ENCODE results near the gene C12orf57.

C12orf57 gene

DNA sequence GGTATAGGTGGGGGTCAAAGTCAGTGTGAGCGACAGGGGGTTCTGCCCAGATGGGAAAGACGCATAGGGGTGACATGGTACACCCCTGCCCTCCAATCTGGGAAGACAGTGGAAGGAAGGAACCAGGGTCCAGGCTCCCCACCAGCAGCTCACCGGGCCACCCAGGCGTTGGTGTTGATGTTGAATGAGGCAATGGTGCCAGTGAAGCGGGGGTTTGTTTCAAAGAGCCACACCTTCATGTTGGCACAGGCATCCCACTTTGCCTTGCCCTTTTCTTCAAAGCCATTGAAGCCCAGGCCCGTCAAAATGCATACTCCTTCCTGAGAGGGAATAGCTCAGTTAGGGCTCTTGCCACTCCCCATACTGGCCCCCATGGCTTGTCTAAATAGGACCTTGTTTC, 34.4 kb downstream of the C12orf57 start:
- Histone ChIP-seq H3K4me2 (ENCODE audit: low read length) (no peak overlapping the region), H3K79me2 (no peaks in the 10 kb centered on the region), H3K9me3 (ENCODE audit: control insufficient read depth, low read length) (no peaks in the 10 kb centered on the region), H3K27ac (no peak overlapping the region), H3K4me1 (no peaks in the 10 kb centered on the region), H3K4me3 (ENCODE audit: low read depth, low read length) (no peak overlapping the region), H3K9ac (no peak overlapping the region), H3K27me3 (ENCODE audit: control insufficient read depth, insufficient read depth, low read length) (no peaks in the 10 kb centered on the region), H2AFZ (no peak overlapping the region), H3K36me3 (ENCODE audit: control insufficient read depth, insufficient read depth, low read length) (no peaks in the 10 kb centered on the region)
- TF ChIP-seq, protein P1, sequence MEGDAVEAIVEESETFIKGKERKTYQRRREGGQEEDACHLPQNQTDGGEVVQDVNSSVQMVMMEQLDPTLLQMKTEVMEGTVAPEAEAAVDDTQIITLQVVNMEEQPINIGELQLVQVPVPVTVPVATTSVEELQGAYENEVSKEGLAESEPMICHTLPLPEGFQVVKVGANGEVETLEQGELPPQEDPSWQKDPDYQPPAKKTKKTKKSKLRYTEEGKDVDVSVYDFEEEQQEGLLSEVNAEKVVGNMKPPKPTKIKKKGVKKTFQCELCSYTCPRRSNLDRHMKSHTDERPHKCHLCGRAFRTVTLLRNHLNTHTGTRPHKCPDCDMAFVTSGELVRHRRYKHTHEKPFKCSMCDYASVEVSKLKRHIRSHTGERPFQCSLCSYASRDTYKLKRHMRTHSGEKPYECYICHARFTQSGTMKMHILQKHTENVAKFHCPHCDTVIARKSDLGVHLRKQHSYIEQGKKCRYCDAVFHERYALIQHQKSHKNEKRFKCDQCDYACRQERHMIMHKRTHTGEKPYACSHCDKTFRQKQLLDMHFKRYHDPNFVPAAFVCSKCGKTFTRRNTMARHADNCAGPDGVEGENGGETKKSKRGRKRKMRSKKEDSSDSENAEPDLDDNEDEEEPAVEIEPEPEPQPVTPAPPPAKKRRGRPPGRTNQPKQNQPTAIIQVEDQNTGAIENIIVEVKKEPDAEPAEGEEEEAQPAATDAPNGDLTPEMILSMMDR (IDR thresholded peaks at IDR 0.05): no peak

DNA sequence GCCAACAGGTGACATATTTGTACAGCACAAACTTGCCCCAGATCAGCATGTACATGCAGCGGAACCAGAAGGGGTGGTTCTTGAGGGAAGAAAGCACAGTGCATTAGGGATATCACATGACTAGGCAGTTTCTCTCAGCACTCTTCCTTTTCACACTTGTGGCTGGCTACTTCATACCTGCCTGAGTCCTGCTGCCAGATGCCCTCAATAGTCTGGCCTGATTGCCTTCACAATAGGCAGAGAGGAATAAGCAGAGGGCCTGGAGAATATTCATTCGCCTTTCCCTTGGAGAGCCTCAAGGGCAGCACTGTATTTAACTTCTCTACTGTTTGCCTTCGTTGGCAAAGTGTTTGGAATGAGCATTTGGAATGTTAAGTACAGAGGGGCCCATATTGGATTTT, 34.8 kb downstream of the C12orf57 start:
- Histone ChIP-seq H3K4me3 (ENCODE audit: low read depth, low read length) (no peak overlapping the region), H3K9me3 (ENCODE audit: control insufficient read depth, low read length) (no peaks in the 10 kb centered on the region), H3K36me3 (ENCODE audit: control insufficient read depth, insufficient read depth, low read length) (no peaks in the 10 kb centered on the region), H3K9ac (no peak overlapping the region), H3K27me3 (ENCODE audit: control insufficient read depth, insufficient read depth, low read length) (no peaks in the 10 kb centered on the region), H3K27ac (no peak overlapping the region), H2AFZ (no peak overlapping the region), H3K79me2 (no peaks in the 10 kb centered on the region), H3K4me1 (no peaks in the 10 kb centered on the region), H3K4me2 (ENCODE audit: low read length) (no peak overlapping the region)
- TF ChIP-seq, protein P1 (IDR thresholded peaks at IDR 0.05): no peak

DNA sequence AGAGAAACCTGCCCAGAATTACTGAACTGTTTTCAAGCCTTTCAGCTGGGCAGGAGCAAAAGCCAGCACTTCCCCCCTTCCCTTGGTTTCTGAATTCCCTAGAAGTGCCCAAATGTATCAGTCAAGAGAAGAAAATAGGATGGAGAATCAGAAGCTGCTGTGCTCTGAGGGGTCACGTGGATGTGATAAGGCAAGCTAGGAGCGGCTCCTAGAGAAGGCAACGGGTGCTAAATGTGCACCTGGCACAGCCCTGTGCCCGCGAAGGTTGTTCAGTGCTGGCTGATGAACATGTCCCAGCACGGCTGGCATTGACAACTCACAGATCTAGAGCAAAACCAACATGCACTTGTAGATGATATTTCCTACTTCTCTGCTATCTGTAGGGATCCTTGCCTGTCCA, 35.2 kb downstream of the C12orf57 start:
- Histone ChIP-seq H3K4me2 (ENCODE audit: low read length) (no peak overlapping the region), H3K9ac (no peak overlapping the region), H3K9me3 (ENCODE audit: control insufficient read depth, low read length) (no peaks in the 10 kb centered on the region), H3K36me3 (ENCODE audit: control insufficient read depth, insufficient read depth, low read length) (no peaks in the 10 kb centered on the region), H3K27me3 (ENCODE audit: control insufficient read depth, insufficient read depth, low read length) (no peaks in the 10 kb centered on the region), H3K4me3 (ENCODE audit: low read depth, low read length) (no peak overlapping the region), H3K4me1 (no peaks in the 10 kb centered on the region), H3K79me2 (peaks cover 4% of the 10 kb centered on the region), H2AFZ (no peak overlapping the region), H3K27ac (no peak overlapping the region)
- TF ChIP-seq, protein P1 (IDR thresholded peaks at IDR 0.05): no peak

DNA sequence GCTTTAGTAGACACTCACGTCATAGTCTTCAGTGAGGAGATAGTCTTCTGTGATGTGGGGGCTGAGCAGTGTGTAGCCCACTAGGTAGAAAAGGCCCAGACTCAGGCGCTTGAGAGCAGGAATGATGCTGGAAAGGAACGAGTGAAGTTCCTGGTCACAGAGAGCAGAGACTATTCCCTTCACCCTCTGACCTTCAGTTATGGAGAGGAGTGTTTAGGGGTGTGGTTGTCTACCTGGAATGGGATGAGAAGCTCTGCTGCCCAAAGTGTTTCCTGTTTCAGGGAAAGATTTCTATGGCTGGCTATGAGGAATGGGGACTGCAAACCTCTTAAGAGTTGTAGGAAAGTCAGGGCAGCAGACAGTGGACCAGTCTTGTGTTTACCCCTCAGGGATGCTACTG, 35.6 kb downstream of the C12orf57 start:
- H3K4me3 ChIP-seq (ENCODE audit: low read depth, low read length): no peak overlapping the region
- no peaks in the 10 kb centered on the region for H3K9me3 ChIP-seq (ENCODE audit: control insufficient read depth, low read length)
- H3K4me1 ChIP-seq: no peaks in the 10 kb centered on the region
- no peak overlapping the region for H2AFZ ChIP-seq
- H3K36me3 ChIP-seq (ENCODE audit: control insufficient read depth, insufficient read depth, low read length): no peaks in the 10 kb centered on the region
- H3K27ac ChIP-seq: no peak overlapping the region
- peaks cover 4% of the 10 kb centered on the region for H3K79me2 ChIP-seq
- no peak overlapping the region for H3K9ac ChIP-seq
- H3K4me2 ChIP-seq (ENCODE audit: low read length): no peak overlapping the region
- no peaks in the 10 kb centered on the region for H3K27me3 ChIP-seq (ENCODE audit: control insufficient read depth, insufficient read depth, low read length)
- TF ChIP-seq, protein P1 (IDR thresholded peaks at IDR 0.05): no peak

DNA sequence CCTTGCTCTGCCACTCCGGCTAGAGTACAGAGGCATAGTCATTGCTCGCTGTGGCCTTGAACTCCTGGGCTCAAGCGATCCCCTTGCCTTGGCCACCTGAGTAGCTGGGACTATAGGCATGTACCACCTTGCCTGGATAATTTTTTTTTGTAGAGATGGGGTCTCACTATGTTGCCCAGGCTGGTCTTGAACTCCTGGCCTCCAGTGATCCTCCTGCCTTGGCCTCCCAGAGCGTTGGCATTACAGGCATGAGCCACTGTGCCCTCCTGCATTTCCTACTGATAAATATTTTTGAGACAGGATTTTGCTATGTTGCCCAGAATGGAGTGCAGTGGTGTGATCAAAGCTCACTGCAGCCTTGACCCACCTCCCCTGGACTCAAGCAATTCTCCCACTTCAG, 36.3 kb downstream of the C12orf57 start:
- Histone ChIP-seq H3K4me1 (no peaks in the 10 kb centered on the region), H3K4me2 (ENCODE audit: low read length) (no peak overlapping the region), H3K9ac (no peak overlapping the region), H3K36me3 (ENCODE audit: control insufficient read depth, insufficient read depth, low read length) (no peaks in the 10 kb centered on the region), H3K79me2 (peaks cover 4% of the 10 kb centered on the region), H3K27ac (no peak overlapping the region), H3K4me3 (ENCODE audit: low read depth, low read length) (no peak overlapping the region), H3K27me3 (ENCODE audit: control insufficient read depth, insufficient read depth, low read length) (no peaks in the 10 kb centered on the region), H3K9me3 (ENCODE audit: control insufficient read depth, low read length) (no peaks in the 10 kb centered on the region), H2AFZ (no peak overlapping the region)
- TF ChIP-seq, protein P1 (IDR thresholded peaks at IDR 0.05): no peak
